ENCODE results near the gene NUAK2.

Gene NUAK2

GRCh38 chr1:205350124-205350523, 28.6 kb upstream of the NUAK2 start:
- no peak for TF ChIP-seq CTCF (IDR thresholded peaks at IDR 0.05; ENCODE audit: insufficient read depth, low read length, missing control alignments)
- H3K4me3 ChIP-seq (ENCODE audit: low read depth, low read length) = no peak overlapping the region
- CTCF ChIA-PET = interaction anchor here (0.7 to 6.6 kb wide), 15 partner anchors 11 to 179 kb away, joined by 3 to 55 read pairs (median 6); no protein-coding TSS in a partner anchor
- POLR2A ChIA-PET = interaction anchor here (1.0 kb wide), 1 partner anchor 10 kb away, joined by 3 read pairs; no protein-coding TSS in a partner anchor
- DNase-seq (ENCODE audit: low read depth, low spot score) = no peak

- ChIA-PET CTCF (interaction anchor here (0.8 to 6.6 kb wide), 14 partner anchors 9 to 243 kb away, joined by 3 to 55 read pairs (median 5); partner anchors contain the start of gene NUAK2), POLR2A (no interaction called here)
- no peak for DNase-seq (ENCODE audit: low read depth, low spot score)
- TF ChIP-seq CTCF (IDR thresholded peaks at IDR 0.05; ENCODE audit: insufficient read depth, low read length, missing control alignments) = no peak
- H3K4me3 ChIP-seq (ENCODE audit: low read depth, low read length) = no peak overlapping the region
Measured at GRCh38 chr1:205348554-205349487, 27.3 kb upstream of the NUAK2 start.

GRCh38 chr1:205346956-205347574, 25.5 kb upstream of the NUAK2 start:
- ChIA-PET POLR2A (no interaction called here), CTCF (interaction anchor here (1.1 to 6.6 kb wide), 9 partner anchors 8 to 177 kb away, joined by 3 to 55 read pairs (median 17); no protein-coding TSS in a partner anchor)
- H3K4me3 ChIP-seq (ENCODE audit: low read depth, low read length) = no peak overlapping the region
- no peak for TF ChIP-seq CTCF (IDR thresholded peaks at IDR 0.05; ENCODE audit: insufficient read depth, low read length, missing control alignments)
- no peak for DNase-seq (ENCODE audit: low read depth, low spot score)

- POLR2A ChIA-PET = no interaction called here
- DNase-seq (ENCODE audit: low read depth, low spot score) = no peak
- CTCF ChIA-PET = interaction anchor here (0.6 to 6.6 kb wide), 8 partner anchors 8 to 313 kb away, joined by 3 to 55 read pairs (median 3); no protein-coding TSS in a partner anchor
Measured at GRCh38 chr1:205345761-205346160, 24.2 kb upstream of the NUAK2 start.

GRCh38 chr1:205344066-205344928, 22.8 kb upstream of the NUAK2 start:
- no peak for DNase-seq (ENCODE audit: low read depth, low spot score)
- H3K4me3 ChIP-seq (ENCODE audit: low read depth, low read length) = peak overlapping the region; percentile 18; the same call in 1 of the 2 replicates
- CTCF ChIA-PET = interaction anchor here (0.6 to 2.8 kb wide), 8 partner anchors 9 to 315 kb away, joined by 3 to 16 read pairs (median 4); no protein-coding TSS in a partner anchor
- no peak for TF ChIP-seq CTCF (IDR thresholded peaks at IDR 0.05; ENCODE audit: insufficient read depth, low read length, missing control alignments)
- POLR2A ChIA-PET = no interaction called here

More at GRCh38 chr1:205345761-205346160, 24.2 kb upstream of the NUAK2 start:
- TF ChIP-seq CTCF (IDR thresholded peaks at IDR 0.05; ENCODE audit: insufficient read depth, low read length, missing control alignments) = no peak
- no peak overlapping the region for H3K4me3 ChIP-seq (ENCODE audit: low read depth, low read length)

Measured in AG04449 (cell line).